MM.1S (cell line): ENCODE data around the gene TRMT61A.

Source experiments
- DNase-seq: peaks from one replicate; pipeline ENCODE4 v3.0.0-alpha.2; 2015
- H2AFZ ChIP-seq: fragments of 300-600 bp; sonication (generic); 2 replicates; pipeline ENCODE4 v1.6.0; 2016; ENCODE audit warnings: antibody characterized with exemption, low read length
- H3F3A ChIP-seq: fragments of 300-600 bp; sonication (generic); 2 replicates; pipeline ENCODE4 v1.6.1; 2016; ENCODE audit warnings: mild to moderate bottlenecking, antibody characterized with exemption, low read length, moderate library complexity, mixed read lengths; ENCODE audit not compliant: insufficient read depth
- H3K27ac ChIP-seq: fragments of 300-600 bp; sonication (generic); 2 replicates; pipeline ENCODE4 v1.5.1; 2016; ENCODE audit warnings: mild to moderate bottlenecking, low read length
- H3K27me3 ChIP-seq: fragments of 300-600 bp; sonication (generic); replicated peaks from 2 replicates; pipeline ENCODE4 v1.6.0; 2016; ENCODE audit warnings: low read length; ENCODE audit not compliant: insufficient read depth
- H3K36me3 ChIP-seq: fragments of 300-600 bp; sonication (generic); replicated peaks from 2 replicates; pipeline ENCODE4 v1.6.1; 2016; ENCODE audit warnings: mild to moderate bottlenecking, low read length, mixed read lengths; ENCODE audit not compliant: insufficient read depth
- H3K4me1 ChIP-seq: fragments of 300-600 bp; sonication (generic); 2 replicates; pipeline ENCODE4 v1.6.1; 2016; ENCODE audit warnings: low read length, mixed read lengths
- H3K4me2 ChIP-seq: fragments of 300-600 bp; sonication (generic); 2 replicates; pipeline ENCODE4 v1.6.0; 2016; ENCODE audit warnings: low read depth, low read length
- H3K4me3 ChIP-seq: fragments of 300-600 bp; sonication (generic); 2 replicates; pipeline ENCODE4 v1.5.1; 2016; ENCODE audit warnings: low read length, mixed read lengths
- H3K79me2 ChIP-seq: fragments of 300-600 bp; sonication (generic); 2 replicates; pipeline ENCODE4 v1.6.1; 2016; ENCODE audit warnings: mixed run types, low read length, mixed read lengths
- H3K9ac ChIP-seq: fragments of 300-600 bp; sonication (generic); 2 replicates; pipeline ENCODE4 v1.6.1; 2016; ENCODE audit warnings: low read length, mixed read lengths
- H3K9me2 ChIP-seq: fragments of 300-600 bp; sonication (generic); replicated peaks from 2 replicates; pipeline ENCODE4 v1.6.1; 2016; ENCODE audit warnings: mild to moderate bottlenecking, low read length, mixed read lengths; ENCODE audit not compliant: insufficient read depth
- H3K9me3 ChIP-seq: fragments of 300-600 bp; sonication (generic); replicated peaks from 2 replicates; pipeline ENCODE4 v1.6.1; 2016; ENCODE audit warnings: mild to moderate bottlenecking, low read length, mixed read lengths; ENCODE audit not compliant: insufficient read depth
- H4K20me1 ChIP-seq: fragments of 300-600 bp; sonication (generic); 2 replicates; pipeline ENCODE4 v1.6.1; 2016; ENCODE audit warnings: mild to moderate bottlenecking, low read length, moderate library complexity, mixed read lengths; ENCODE audit not compliant: insufficient read depth
- EZH2 ChIP-seq: fragments of 300-600 bp; sonication (generic); optimal IDR thresholded peaks from 2 replicates; pipeline ENCODE3; 2017; ENCODE audit warnings: low read depth, mild to moderate bottlenecking, antibody characterized with exemption, low read length, mixed read lengths
- EZH2phosphoT487 ChIP-seq: fragments of 300-600 bp; sonication (generic); IDR thresholded peaks from 2 replicates; pipeline ENCODE4 v1.6.1; 2018; ENCODE audit warnings: antibody characterized with exemption, low read length
- TF ChIP-seq, protein P1 (sequence below): fragments of 300-600 bp; sonication (generic); IDR thresholded peaks from 2 replicates; pipeline ENCODE4 v1.5.1; 2016; ENCODE audit warnings: antibody characterized with exemption, low read length, mixed read lengths

Gene TRMT61A

GRCh38 chr14:103528146-103528586, 830 bp upstream of the TRMT61A start:
- H3K27me3 ChIP-seq: no peaks in the 10 kb centered on the region; the same call in 1 of the 2 replicates
- peak overlapping the region; percentile 70 for H3K4me3 ChIP-seq
- no peaks in the 10 kb centered on the region for H4K20me1 ChIP-seq
- peak overlapping the region; percentile 53; the same call in 1 of the 2 replicates for H2AFZ ChIP-seq
- peak overlapping the region; percentile 70 for H3K4me2 ChIP-seq
- peak overlapping the region; percentile 83; the same call in 1 of the 2 replicates for H3K9ac ChIP-seq
- TF ChIP-seq EZH2 (no peak), EZH2phosphoT487 (no peak)
- TF ChIP-seq, protein P1, sequence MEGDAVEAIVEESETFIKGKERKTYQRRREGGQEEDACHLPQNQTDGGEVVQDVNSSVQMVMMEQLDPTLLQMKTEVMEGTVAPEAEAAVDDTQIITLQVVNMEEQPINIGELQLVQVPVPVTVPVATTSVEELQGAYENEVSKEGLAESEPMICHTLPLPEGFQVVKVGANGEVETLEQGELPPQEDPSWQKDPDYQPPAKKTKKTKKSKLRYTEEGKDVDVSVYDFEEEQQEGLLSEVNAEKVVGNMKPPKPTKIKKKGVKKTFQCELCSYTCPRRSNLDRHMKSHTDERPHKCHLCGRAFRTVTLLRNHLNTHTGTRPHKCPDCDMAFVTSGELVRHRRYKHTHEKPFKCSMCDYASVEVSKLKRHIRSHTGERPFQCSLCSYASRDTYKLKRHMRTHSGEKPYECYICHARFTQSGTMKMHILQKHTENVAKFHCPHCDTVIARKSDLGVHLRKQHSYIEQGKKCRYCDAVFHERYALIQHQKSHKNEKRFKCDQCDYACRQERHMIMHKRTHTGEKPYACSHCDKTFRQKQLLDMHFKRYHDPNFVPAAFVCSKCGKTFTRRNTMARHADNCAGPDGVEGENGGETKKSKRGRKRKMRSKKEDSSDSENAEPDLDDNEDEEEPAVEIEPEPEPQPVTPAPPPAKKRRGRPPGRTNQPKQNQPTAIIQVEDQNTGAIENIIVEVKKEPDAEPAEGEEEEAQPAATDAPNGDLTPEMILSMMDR: no peak
- no peak overlapping the region for H3K27ac ChIP-seq
- H3K9me2 ChIP-seq: no peaks in the 10 kb centered on the region
- H3K36me3 ChIP-seq: no peaks in the 10 kb centered on the region
- H3K4me1 ChIP-seq: no peaks in the 10 kb centered on the region
- DNase-seq: no peak
- H3K79me2 ChIP-seq: peaks cover 31% of the 10 kb centered on the region
- H3F3A ChIP-seq: no peaks in the 10 kb centered on the region
- no peaks in the 10 kb centered on the region for H3K9me3 ChIP-seq

DNA sequence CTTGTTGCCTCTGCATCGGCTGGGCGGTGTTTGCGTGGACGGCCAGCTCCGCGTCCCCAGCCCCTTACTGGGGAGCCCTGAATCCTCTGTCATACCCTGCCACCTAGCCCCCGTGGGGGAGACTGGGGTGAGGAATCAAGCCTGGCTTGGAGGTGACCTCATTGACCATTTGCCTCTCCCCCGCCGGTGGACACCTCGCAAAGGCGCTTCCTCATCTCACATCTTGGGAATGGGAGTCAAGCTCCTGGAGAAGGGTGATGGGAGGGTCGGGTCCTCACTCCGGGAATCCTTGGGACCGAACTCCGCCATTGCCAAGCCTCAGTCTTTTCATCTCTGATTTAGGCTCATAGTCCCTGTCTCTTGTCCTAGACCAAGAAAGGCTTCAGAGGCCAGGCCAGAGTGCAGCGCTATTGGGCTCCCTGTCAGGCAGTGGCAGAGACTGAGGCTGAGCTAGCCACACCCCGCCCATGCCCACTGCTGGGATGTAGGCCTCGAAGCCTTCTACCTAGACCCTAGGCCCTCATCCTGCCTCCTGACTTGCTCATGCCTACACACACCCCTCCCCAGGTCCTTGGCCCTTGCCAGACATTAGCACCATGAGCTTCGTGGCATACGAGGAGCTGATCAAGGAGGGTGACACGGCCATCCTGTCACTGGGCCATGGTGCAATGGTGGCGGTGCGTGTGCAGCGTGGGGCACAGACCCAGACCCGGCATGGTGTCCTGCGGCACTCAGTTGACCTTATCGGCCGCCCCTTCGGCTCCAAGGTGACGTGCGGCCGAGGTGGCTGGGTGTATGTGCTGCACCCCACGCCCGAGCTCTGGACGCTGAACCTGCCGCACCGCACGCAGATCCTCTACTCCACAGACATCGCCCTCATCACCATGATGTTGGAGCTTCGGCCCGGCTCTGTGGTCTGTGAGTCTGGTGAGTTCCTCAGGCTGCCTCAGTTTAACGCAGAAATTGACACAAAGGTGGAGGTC, 678 bp downstream of the TRMT61A start:
- Histone ChIP-seq H3K79me2 (peaks cover 31% of the 10 kb centered on the region), H3K9me3 (no peaks in the 10 kb centered on the region), H3K4me2 (peak overlapping the region; percentile 83), H3K27ac (no peak overlapping the region), H3K27me3 (no peaks in the 10 kb centered on the region), H3K9me2 (no peaks in the 10 kb centered on the region), H3K36me3 (no peaks in the 10 kb centered on the region), H2AFZ (peak overlapping the region; percentile 70; the same call in 1 of the 2 replicates), H4K20me1 (no peaks in the 10 kb centered on the region), H3K4me3 (peak overlapping the region; percentile 85), H3F3A (no peaks in the 10 kb centered on the region), H3K9ac (peak overlapping the region; percentile 78), H3K4me1 (no peaks in the 10 kb centered on the region)
- TF ChIP-seq EZH2phosphoT487 (no peak), EZH2 (no peak)
- TF ChIP-seq, protein P1: no peak
- DNase-seq: no peak

GRCh38 chr14:103530390-103530789, 1.4 kb downstream of the TRMT61A start:
- H3K9ac ChIP-seq: no peak overlapping the region
- H3K4me2 ChIP-seq: peak overlapping the region; percentile 83; the same call in 1 of the 2 replicates
- H3K27me3 ChIP-seq: no peaks in the 10 kb centered on the region
- no peaks in the 10 kb centered on the region for H3K4me1 ChIP-seq
- peak overlapping the region; percentile 85; the same call in 1 of the 2 replicates for H3K4me3 ChIP-seq
- H3K79me2 ChIP-seq: peaks cover 31% of the 10 kb centered on the region
- TF ChIP-seq, protein P1: no peak
- TF ChIP-seq EZH2 (no peak), EZH2phosphoT487 (no peak)
- no peak overlapping the region for H2AFZ ChIP-seq
- H3K9me3 ChIP-seq: no peaks in the 10 kb centered on the region
- no peak overlapping the region for H3K27ac ChIP-seq
- no peaks in the 10 kb centered on the region for H4K20me1 ChIP-seq
- no peaks in the 10 kb centered on the region for H3K36me3 ChIP-seq
- DNase-seq: no peak
- H3F3A ChIP-seq: no peaks in the 10 kb centered on the region
- H3K9me2 ChIP-seq: no peaks in the 10 kb centered on the region
